Keratinocyte (primary cell): ENCODE results near the gene ZNF597. TPM values are rescaled to one million over a fixed set of nuclear protein-coding genes. Genes with fewer than 3 reads are reported as not detected.

Experiments used
- DNase-seq: peaks from one replicate; pipeline ENCODE4 v3.0.0-alpha.2; 2011; ENCODE audit warnings: low read depth, missing footprints, low spot score
- FAIRE-seq: peaks from 2 replicates; lab custom pipeline; 2011; peaks lifted over from hg19 to GRCh38; lab: Jason Lieb, UNC
- H2AFZ ChIP-seq: 2 replicates; pipeline ENCODE4 v1.6.0; 2012; ENCODE audit warnings: low read length, control low read depth, inconsistent platforms; ENCODE audit not compliant: control insufficient read depth
- H3K27ac ChIP-seq: 2 replicates; pipeline ENCODE4 v1.5.1; 2011; ENCODE audit warnings: low read length; ENCODE audit not compliant: control insufficient read depth, insufficient read depth
- H3K27me3 ChIP-seq: 3 replicates; pipeline ENCODE4 v1.6.0; 2011; ENCODE audit warnings: low read length; ENCODE audit not compliant: control insufficient read depth, insufficient read depth; ENCODE audit errors: extremely low read depth
- H3K36me3 ChIP-seq, 2 experiments: 2 replicates in 1 of 2; 3 replicates in 1 of 2; pipeline ENCODE4 v1.5.1; 2011; ENCODE audit warnings: low read length in 2 of 2, mild to moderate bottlenecking in 1 of 2; ENCODE audit not compliant: control insufficient read depth in 2 of 2, insufficient read depth in 2 of 2; ENCODE audit errors: extremely low read depth in 1 of 2
- H3K4me1 ChIP-seq: 3 replicates; pipeline ENCODE4 v1.5.1; 2011; ENCODE audit warnings: low read length; ENCODE audit not compliant: control insufficient read depth, insufficient read depth; ENCODE audit errors: extremely low read depth
- H3K4me2 ChIP-seq: 3 replicates; pipeline ENCODE4 v1.6.0; 2011; ENCODE audit warnings: low read depth, low read length; ENCODE audit not compliant: control insufficient read depth, insufficient read depth; ENCODE audit errors: extremely low read depth
- H3K4me3 ChIP-seq, 3 experiments: fragments of 200-600 bp in 1 of 3; sonication (generic) in 1 of 3; 2 replicates in 2 of 3; 3 replicates in 1 of 3; pipeline ENCODE4 v1.5.1; 2011 to 2016; ENCODE audit warnings: low read length in 3 of 3, mild to moderate bottlenecking in 3 of 3, control low read depth in 2 of 3, inconsistent platforms in 1 of 3, low read depth in 1 of 3, mixed read lengths in 1 of 3, mixed run types in 1 of 3, moderate library complexity in 1 of 3; ENCODE audit not compliant: control insufficient read depth in 2 of 3, insufficient read depth in 2 of 3; ENCODE audit errors: extremely low read depth in 1 of 3
- H3K79me2 ChIP-seq: 2 replicates; pipeline ENCODE4 v1.6.0; 2012; ENCODE audit warnings: low read length; ENCODE audit not compliant: control insufficient read depth, insufficient read depth
- H3K9ac ChIP-seq: 3 replicates; pipeline ENCODE4 v1.6.0; 2011; ENCODE audit warnings: low read length; ENCODE audit not compliant: control insufficient read depth, insufficient read depth; ENCODE audit errors: extremely low read depth
- H3K9me1 ChIP-seq: 3 replicates; pipeline ENCODE4 v1.6.0; 2011; ENCODE audit warnings: low read length; ENCODE audit not compliant: control insufficient read depth, insufficient read depth; ENCODE audit errors: extremely low read depth
- H3K9me3 ChIP-seq: 2 replicates; pipeline ENCODE4 v1.5.1; 2012; ENCODE audit warnings: low read depth, low read length; ENCODE audit not compliant: control insufficient read depth
- H4K20me1 ChIP-seq: 3 replicates; pipeline ENCODE4 v1.6.0; 2011; ENCODE audit warnings: low read length; ENCODE audit not compliant: control insufficient read depth, insufficient read depth; ENCODE audit errors: extremely low read depth
- EZH2 ChIP-seq: IDR thresholded peaks from one replicate; pipeline ENCODE4 v1.6.1; 2012; ENCODE audit warnings: inconsistent platforms, mild to moderate bottlenecking, low read length, moderate library complexity
- dilution Hi-C: fragments of 300-500 bp; cut with MboI; formaldehyde crosslinking; loops from one replicate; pipeline ENCODE4 v1.7.0; 2020; ENCODE audit warnings: low sequenced_read_pairs; ENCODE audit not compliant: extremely low pct_ligation_motif_present
- polyA plus RNA-seq, 5 experiments: library from polyadenylated mRNA; depleted of rRNA in 3 of 5; stranded (reverse) in 3 of 5; stranded (forward) in 1 of 5; unstranded in 1 of 5; fragments of >200 nt; gene quantifications; 1 replicate in 1 of 5; 2 replicates in 3 of 5; 3 replicates in 1 of 5; pipeline versions ENCODE4 v1.2.1 to v1.2.3, GENCODE V29; 2011 to 2012; ENCODE audit warnings: missing spikeins in 2 of 5, low read depth in 1 of 5, low replicate concordance in 1 of 5
- TF ChIP-seq, protein P1 (sequence below), 3 experiments: IDR thresholded peaks in 1 of 3; conservative IDR thresholded peaks in 1 of 3; optimal IDR thresholded peaks in 1 of 3; 2 replicates in 2 of 3; 3 replicates in 1 of 3; pipeline versions ENCODE3 to v1.5.1; 2011; ENCODE audit warnings: low read length in 3 of 3, mild to moderate bottlenecking in 3 of 3, moderate library complexity in 2 of 3, control low read depth in 1 of 3, inconsistent platforms in 1 of 3; ENCODE audit not compliant: insufficient read depth in 2 of 3; ENCODE audit errors: extremely low read depth in 1 of 3

ZNF597 gene
- polyA plus RNA-seq, 1 donor (not counting 4 experiments of a cell fraction or from before 2014, with no cell fraction given), result 1.7 TPM

DNA sequence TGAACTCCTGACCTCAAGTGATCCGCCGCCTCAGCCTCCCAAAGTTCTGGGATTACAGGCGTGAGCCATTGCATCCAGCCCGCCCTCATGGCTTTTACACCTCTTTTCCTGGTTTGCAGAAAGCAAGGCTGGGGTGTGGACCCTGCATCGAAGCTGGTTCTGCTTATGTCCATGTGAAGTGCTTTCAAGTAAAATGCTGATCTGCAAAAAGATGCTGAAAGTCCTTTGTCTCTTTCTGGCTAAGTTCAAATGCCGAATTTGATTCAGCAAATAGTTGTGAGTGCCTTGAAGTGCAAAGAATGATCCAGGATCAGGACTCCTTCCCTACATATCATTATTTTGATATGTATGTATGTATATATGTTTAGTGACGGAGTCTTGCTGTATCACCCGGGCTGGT is 17.3 kb upstream of the ZNF597 start:
- DNase-seq, result no peak
- Histone ChIP-seq H3K9me3 (no peaks in the 10 kb centered on the region), H3K4me3 (no peak overlapping the region), H3K27me3 (no peaks in the 10 kb centered on the region), H2AFZ (no peak overlapping the region), H3K4me2 (no peak overlapping the region), H3K9ac (no peak overlapping the region), H3K9me1 (no peaks in the 10 kb centered on the region), H3K4me1 (peaks cover 16% of the 10 kb centered on the region), H3K36me3 (no peaks in the 10 kb centered on the region), H3K27ac (no peak overlapping the region), H4K20me1 (peaks cover 10% of the 10 kb centered on the region), H3K79me2 (peaks cover 72% of the 10 kb centered on the region)
- dilution Hi-C loops, result no loop called here
- no peak for FAIRE-seq
- TF ChIP-seq EZH2, result no peak
- TF ChIP-seq, protein P1, sequence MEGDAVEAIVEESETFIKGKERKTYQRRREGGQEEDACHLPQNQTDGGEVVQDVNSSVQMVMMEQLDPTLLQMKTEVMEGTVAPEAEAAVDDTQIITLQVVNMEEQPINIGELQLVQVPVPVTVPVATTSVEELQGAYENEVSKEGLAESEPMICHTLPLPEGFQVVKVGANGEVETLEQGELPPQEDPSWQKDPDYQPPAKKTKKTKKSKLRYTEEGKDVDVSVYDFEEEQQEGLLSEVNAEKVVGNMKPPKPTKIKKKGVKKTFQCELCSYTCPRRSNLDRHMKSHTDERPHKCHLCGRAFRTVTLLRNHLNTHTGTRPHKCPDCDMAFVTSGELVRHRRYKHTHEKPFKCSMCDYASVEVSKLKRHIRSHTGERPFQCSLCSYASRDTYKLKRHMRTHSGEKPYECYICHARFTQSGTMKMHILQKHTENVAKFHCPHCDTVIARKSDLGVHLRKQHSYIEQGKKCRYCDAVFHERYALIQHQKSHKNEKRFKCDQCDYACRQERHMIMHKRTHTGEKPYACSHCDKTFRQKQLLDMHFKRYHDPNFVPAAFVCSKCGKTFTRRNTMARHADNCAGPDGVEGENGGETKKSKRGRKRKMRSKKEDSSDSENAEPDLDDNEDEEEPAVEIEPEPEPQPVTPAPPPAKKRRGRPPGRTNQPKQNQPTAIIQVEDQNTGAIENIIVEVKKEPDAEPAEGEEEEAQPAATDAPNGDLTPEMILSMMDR (optimal IDR thresholded peaks at IDR 0.05 in 1 of 3, IDR thresholded peaks at IDR 0.05 in 1 of 3, conservative IDR thresholded peaks at IDR 0.05 in 1 of 3; ENCODE audit: extremely low read depth in 1 of 3, insufficient read depth in 2 of 3, low read length in 3 of 3), result no peak

DNA sequence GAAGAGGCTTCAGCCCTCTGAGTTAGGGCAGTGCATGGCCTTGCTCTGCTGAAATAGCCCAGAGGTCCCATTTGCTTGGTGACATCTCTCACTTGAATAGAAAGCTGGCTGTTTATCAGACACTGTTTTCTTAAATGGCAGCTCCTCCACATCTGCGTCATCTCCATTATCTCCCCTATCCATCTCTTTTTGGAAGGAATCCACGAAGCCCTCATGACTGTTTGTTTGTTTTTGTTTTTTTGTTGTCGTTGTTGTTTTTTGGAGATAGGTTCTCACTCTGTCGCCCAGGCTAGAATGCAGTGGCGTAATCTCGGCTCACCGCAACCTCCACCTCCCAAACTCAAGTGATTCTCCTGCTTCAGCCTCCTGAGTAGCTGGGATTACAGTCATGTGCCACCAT is 16.8 kb upstream of the ZNF597 start:
- peaks cover 10% of the 10 kb centered on the region for H4K20me1 ChIP-seq
- no peaks in the 10 kb centered on the region for H3K9me1 ChIP-seq
- no peak for DNase-seq
- no peaks in the 10 kb centered on the region for H3K36me3 ChIP-seq
- peaks cover 16% of the 10 kb centered on the region for H3K4me1 ChIP-seq
- dilution Hi-C loops, result no loop called here
- H3K27ac ChIP-seq, result no peak overlapping the region
- no peak overlapping the region for H3K4me2 ChIP-seq
- no peak overlapping the region for H3K4me3 ChIP-seq
- TF ChIP-seq, protein P1 (optimal IDR thresholded peaks at IDR 0.05 in 1 of 3, IDR thresholded peaks at IDR 0.05 in 1 of 3, conservative IDR thresholded peaks at IDR 0.05 in 1 of 3; ENCODE audit: extremely low read depth in 1 of 3, insufficient read depth in 2 of 3, low read length in 3 of 3), result no peak
- TF ChIP-seq EZH2, result no peak
- no peak overlapping the region for H3K9ac ChIP-seq
- H2AFZ ChIP-seq, result no peak overlapping the region
- no peak for FAIRE-seq
- H3K79me2 ChIP-seq, result peaks cover 67% of the 10 kb centered on the region
- no peaks in the 10 kb centered on the region for H3K9me3 ChIP-seq
- no peaks in the 10 kb centered on the region for H3K27me3 ChIP-seq
